GM21723 (cell line): ENCODE data around the gene DYNLT3.

Experiments
- ATAC-seq: cut with Tn5 transposase; IDR thresholded peaks from one replicate; pipeline ENCODE4 v1.9.1; 2021; ENCODE audit warnings: mild to moderate bottlenecking, moderate library complexity; ENCODE audit not compliant: unreplicated experiment

Gene DYNLT3, protein sequence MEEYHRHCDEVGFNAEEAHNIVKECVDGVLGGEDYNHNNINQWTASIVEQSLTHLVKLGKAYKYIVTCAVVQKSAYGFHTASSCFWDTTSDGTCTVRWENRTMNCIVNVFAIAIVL

GRCh38 chrX:37846934-37847732 is at the start of gene DYNLT3:
TSS of gene DYNLT3 (minus strand) at chrX:37847571. CDS start at chrX:37847510, 61 bp downstream.
- ATAC-seq = peak; percentile 100

GRCh38 chrX:37896511-37896890 is 49.1 kb upstream of the DYNLT3 start:
- ATAC-seq = no peak

DNA sequence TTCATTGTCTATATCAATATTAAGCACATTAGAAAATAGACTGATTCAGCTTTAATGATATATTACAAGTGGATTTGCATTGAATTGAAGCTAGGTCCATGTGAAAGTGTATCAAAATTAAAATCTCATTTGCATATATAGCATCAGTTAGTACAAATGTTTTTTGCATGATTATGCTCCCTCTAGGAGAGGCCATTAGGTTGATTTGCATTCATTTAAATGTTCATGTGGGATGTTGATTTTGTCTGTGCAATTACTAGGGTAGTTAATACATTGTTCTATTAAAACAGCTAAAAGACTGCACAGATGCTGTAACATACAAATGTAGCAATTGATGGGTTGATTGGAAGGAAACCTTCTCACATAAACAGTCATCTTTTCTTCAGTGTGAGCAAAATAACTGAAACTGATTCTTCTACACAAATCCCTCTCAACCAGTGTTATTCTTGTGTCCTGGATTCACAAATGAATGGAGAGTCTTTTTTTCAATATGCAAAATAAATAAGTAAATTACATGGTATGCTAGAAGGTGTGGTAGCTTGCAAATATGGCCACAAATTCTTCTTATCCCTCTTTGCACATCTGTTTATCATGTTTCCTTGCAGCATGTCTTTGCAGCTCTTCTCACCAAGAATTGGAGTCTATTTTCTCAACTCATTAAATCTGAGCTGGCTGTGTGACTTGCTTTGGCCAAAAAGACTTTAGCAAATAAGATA is 48.6 kb upstream of the DYNLT3 start:
- ATAC-seq = no peak

DNA sequence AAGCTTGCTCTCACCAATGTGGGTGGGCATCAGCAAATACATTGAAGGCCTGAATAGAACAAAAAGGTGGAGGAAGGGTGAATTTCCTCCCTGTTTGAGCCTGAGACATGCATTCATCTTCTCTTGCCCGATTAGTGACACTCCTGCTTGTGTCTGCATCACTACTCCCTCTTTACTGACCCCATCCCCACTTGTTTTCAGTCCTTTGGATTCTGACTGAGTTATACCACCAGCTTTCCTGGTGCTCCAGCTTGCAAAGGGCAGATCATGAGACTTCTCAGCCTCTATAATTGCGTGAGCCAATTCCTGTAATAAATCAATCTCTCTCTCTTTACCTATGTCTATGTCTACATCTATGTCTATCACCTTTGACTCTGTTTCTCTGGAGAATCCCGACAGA is 47.4 kb upstream of the DYNLT3 start:
- ATAC-seq = no peak

- ATAC-seq = no peak
Measured at GRCh38 chrX:37888010-37888409, 40.6 kb upstream of the DYNLT3 start.

DNA sequence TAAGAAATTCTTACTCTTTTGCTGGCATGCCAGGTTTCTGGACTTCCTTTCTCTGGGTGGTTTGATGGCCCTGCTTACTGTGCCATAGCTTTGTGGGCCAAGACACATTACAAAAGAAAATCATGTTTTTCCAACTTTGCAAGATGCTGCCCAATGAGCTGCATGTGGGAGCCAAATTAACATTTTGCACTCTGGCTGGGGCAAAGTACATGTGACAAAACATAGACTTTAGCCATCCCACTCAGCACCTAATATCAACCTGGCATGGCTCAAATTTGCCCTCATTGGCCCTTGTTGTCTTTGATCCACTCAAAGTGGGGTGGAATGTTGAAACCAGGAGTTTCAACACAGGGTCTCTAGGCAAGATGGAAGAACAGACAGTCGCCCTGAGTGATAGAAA is 40.0 kb upstream of the DYNLT3 start:
- no peak for ATAC-seq

GRCh38 chrX:37883196-37883595 is 35.8 kb upstream of the DYNLT3 start:
- no peak for ATAC-seq

DNA sequence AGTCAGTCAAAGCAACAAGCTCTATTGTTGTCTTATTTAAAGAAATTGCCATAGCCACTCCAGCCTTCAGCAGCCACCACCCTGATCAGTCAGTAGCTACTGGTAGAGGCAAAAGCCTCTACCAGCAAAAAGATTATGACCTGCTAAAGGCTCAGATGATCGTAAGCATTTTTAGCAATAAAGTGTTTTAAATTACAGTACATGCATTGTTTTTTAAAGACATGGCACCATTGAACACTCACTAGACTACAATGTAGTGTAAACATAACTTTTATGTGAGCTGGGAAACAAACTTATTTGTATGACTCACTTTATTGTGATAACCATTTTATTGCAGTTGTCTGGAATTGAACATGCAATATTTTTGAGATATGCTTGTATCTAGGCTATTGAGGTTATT is 32.3 kb upstream of the DYNLT3 start:
- ATAC-seq = no peak

DNA sequence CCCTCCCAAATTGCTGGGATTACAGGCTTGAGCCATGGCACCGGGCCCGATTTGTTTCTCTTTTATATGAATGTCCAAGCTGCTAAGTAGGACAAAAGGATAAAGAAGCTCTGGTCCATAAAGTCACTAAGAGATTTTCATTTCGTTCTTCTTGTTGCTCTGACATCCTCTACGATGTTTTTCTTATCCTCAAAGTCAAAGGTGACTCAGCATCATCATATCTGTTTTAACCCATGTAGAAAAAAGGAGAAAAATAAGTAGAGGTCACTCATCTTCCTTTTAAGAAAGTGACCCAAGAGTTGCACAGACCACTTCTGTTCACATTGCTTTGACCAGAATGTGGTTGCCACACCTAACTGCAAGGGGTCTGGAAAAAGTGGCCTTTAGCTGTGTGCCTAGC is 29.3 kb upstream of the DYNLT3 start:
- ATAC-seq = no peak

DNA sequence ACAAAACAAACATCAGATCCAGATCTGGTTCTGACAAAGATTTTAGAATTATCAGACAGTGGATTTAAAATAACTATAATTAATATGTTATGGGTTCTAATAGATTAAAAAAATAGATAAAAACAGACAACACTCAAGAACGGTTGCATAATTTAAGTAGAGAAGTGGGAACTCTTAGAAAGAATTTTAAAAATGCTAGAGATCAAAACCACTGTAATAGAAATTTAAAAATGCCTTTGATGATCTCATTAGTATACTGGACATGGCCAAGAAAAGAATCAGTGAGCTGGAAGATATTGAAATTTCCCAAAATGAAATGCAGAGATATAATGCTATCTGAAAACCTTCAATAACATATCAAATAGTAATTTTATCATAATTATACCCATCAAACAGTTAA is 28.3 kb upstream of the DYNLT3 start:
- ATAC-seq = no peak

GRCh38 chrX:37873220-37873619 is 25.8 kb upstream of the DYNLT3 start:
- no peak for ATAC-seq

GRCh38 chrX:37872303-37872655 is 24.9 kb upstream of the DYNLT3 start:
- no peak for ATAC-seq

DNA sequence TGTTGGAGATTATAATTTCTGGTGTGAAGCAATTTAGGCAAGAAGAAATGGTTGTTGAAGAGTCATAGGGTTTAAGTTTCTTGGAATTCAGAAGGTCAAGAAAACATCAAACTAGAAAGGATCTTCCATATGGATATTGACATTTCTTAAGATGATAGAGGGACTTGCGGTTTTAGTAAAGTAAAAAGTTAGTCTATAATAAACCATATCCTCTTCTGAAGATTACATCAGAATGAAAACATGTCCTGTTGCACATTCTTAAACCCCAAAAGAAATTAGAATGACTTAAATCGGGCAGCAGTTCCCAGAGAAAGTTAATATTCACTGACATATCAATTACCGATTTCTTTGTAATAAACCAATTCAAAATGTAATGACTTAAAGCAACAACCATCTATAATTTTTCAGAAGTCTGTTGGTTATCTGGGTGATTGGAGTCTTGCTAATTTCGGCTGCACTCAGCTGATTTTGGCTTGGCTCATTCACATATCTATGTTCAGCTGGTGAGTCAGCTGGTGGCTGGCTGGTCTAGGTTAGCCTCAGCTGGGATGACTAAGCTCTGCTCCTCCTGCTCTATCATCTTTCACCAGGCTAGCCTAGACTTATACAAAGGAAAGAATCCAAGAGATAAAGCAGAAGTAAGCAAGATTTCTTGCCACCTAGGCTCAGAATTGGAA is 24.4 kb upstream of the DYNLT3 start:
- no peak for ATAC-seq

DNA sequence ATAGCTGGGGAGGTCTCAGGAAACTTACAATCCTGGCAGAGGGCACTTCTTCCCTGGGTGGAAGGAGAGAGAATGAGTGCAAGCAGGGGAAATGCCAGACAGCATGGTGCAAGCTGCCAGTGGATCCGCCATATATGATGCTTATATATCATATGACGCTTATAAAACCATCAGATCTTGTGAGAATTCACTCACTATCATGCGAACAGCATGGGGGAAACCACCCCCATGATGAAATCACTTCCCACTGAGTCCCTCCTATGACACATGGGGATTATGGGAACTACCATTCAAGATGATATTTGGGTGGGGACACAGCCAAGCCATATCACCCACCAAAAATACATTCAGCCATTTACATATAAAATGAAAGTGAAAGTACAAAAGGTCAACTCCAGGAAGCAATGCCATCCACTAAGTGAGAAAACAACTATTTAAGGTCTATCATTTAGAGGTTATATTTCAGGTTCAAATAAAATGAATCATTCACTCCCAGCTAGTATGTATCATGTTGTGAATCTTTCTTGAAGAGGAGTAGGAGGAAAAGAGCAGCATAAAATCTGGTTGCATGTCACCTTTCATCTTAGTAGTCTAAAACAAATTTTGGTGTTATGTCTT is 20.3 kb upstream of the DYNLT3 start:
- no peak for ATAC-seq

DNA sequence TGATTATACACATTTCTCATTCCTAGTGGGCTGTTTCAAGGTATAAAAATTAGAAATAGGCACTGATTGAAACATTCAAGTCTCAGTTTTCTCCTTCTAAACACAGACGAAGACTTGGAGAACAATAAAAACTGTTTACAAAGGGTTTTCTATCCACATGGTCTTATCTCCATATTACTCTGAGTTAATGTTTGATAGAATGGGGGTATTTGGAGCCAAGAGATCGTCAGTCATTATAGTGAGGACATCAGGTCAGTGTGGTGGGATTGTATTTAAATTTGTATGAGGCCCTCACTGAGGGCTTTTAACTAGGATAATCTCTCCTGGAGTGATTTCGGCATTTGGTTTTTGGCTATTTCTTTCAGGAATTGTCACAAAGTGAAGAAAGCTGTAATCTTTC is 16.4 kb upstream of the DYNLT3 start:
- ATAC-seq = no peak

DNA sequence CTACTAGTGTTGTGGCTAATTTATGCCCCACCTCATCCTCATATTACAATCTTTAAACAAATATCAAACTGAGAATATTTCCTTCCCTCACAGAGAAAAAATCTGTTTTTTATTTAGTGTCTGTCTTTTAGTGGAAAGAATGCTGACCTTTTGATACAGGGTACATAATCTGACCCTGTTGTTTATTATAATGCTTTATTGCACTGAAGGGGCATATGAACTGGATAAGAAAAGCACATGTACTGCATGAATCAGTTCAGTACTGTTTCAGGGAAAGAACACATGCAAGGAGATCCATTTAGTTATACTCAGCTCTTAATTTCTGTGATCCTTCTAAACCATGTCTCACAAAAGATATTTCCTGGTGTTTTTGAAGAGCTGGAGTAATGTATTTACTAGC is 15.5 kb upstream of the DYNLT3 start:
- ATAC-seq = no peak

- no peak for ATAC-seq
Measured at GRCh38 chrX:37860721-37861120, 13.3 kb upstream of the DYNLT3 start.

DNA sequence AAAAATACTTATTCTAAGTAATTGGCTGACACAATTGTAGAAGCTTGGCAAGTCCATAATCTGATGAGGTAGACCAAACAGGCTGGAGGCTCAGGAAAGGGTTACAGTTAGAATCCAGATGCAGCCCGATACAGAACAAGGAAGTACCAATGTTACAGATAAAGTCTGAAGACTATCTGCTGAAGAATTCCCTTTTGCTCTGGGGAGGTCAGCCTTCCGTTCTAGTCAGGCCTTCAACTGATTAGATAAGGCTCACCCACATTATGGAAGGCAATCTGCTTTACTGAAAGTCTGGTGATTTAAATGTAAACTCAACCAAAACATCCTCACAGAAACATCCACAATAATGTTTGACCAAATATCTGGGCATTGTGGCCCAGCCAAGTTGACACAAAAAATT is 7.4 kb upstream of the DYNLT3 start:
- ATAC-seq = no peak

GRCh38 chrX:37854148-37854547 is 6.8 kb upstream of the DYNLT3 start:
- ATAC-seq = no peak

GRCh38 chrX:37847733-37848197 is 394 bp upstream of the DYNLT3 start:
- ATAC-seq = peak; percentile 28

DNA sequence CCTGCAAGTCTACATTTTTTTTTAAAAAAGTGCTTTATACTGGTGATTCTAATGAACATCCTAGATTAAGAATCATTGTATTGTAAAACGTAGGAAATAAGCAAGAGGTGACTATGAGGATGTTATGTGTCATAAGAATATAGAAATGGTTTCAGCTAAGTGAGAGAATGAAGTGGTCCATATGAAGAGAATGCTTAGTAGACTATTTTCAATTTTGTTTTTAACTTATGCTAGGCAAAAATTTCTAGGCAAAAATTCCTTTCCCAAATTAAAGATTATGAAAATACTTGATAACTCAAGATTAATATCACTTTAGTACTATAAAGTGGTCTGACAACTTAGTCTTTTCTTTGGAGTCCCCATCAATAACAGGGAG is 825 bp downstream of the DYNLT3 start:
- no peak for ATAC-seq
